GM19328 (cell line): ENCODE results near the gene NSUN4.
"Not testable (repeated sequence)": the region's sequence is repeated elsewhere in the genome, so short reads cannot be mapped to it uniquely, and the experiment has no call there.

Experiments used
- ATAC-seq: cut with Tn5 transposase; IDR thresholded peaks from one replicate; pipeline ENCODE4 v1.9.1; 2021; ENCODE audit warnings: mild to moderate bottlenecking, moderate library complexity; ENCODE audit not compliant: unreplicated experiment

Gene NSUN4

GRCh38 chr1:46325285-46326076 is 15.1 kb upstream of the NSUN4 start:
- not testable (repeated sequence) for ATAC-seq

DNA sequence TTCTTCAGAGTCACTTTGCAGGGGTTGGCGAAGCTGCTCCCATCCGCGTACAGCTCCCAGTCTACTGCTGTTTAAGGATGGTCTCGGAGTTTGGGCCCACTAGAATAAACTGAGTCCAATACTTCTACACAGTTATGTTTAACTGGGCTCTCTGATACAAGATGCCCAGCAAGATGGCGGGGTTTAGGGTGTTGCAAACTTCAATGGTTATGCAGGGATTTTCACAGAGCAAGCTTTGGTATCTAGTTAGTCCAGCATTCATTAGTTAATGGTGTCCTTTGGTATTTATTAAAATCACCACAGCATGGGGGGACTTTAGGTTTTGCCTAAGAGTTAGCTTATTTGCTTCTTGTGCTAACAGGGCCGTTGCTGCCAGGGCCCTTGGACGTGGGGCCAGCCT is 12.4 kb upstream of the NSUN4 start:
- ATAC-seq, result not testable (repeated sequence)

GRCh38 chr1:46329807-46330206 is 10.8 kb upstream of the NSUN4 start:
- ATAC-seq, result not testable (repeated sequence)

- not testable (repeated sequence) for ATAC-seq
These were observed 10.2 kb upstream of the NSUN4 start for GRCh38 chr1:46330381-46330780.

DNA sequence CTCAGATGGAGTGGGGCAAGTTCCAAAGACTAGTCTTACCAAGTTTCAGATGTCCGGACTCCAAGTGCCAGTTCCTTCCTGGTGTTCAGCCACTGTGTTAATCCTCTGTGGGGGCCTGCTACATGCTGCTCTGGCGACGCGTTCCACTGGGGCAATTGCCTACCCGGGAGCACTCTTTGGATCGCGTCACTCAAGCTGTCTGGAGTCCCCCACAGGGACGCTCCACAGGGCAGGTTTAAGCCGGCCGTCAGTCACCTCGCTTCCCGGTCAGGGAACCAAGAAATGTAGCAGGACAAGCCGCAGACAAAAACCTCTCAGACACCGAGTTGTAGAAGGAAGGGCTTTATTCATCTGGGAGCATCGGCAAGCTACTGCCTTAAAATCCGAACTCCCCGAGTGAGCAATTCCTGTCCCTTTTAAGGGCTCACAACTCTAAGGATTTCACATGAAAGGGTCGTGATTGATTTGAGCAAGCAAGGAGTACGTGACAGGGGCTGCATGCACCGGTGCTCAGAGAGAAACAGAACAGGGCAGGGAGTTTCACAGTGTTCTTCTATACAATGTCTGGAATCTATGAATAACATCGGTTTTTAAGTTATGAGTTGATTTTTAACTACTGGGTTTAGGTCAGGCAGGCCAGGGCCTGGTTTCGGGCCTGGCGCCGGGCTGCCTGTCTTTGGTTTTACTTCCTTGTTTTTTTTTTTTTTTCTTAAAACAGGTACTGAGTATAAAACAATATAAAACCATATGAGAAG is 8.6 kb upstream of the NSUN4 start:
- not testable (repeated sequence) for ATAC-seq

DNA sequence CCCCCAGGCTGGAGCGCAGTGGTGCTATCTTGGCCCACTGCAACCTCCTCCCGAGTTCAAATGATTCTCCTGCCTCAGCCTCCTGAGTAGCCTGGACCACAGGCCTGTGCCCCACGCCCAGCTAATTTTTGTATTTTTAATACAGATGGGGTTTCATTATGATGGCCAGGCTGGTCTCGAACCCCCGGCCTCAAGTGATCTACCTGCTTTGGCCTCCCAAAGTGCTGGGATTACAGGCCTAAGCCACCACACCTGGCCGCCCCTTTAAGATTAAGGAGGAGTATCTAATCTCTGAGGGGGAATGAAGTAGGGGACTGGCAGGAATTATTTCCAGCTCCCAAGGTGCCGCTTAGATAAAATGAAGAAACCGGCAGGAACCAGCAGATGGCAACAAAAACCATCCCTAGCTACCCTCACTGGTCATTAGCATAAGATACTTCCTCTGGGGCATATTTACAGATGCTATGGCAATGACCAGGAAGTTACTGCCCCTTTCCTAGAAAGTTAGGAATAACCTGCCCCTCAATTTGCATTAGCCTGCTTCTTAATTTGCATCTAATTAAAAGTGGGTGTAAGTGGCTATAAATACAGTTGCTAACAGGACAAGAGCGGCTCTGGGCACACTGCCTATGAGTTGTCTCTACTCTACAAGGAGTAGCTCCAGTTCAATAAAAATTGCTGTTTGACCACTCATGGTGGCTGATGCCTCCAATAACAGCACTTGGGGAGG is 7.1 kb upstream of the NSUN4 start:
- no peak for ATAC-seq

- no peak for ATAC-seq
These were observed 6.6 kb upstream of the NSUN4 start for GRCh38 chr1:46334030-46334384.

DNA sequence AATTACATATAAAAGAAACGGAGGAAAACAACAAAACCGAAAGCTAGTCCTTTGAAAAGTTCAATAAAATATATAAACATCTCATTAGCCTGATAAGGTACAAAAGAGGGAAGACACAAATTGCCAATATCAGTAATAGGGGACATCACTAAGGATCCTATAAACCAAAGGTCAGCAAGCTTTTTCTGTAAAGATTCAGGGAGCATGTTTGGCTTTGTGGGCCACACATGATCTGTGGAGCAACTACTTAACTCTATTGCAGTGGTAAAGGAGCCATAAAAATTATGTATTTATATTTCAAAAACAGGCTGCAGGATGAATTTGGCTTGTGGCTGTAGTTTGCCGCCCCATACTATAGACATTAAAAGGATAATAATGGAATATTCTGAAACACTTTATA is 5.5 kb upstream of the NSUN4 start:
- no peak for ATAC-seq

- not testable (repeated sequence) for ATAC-seq
These were observed 3.2 kb upstream of the NSUN4 start for GRCh38 chr1:46337409-46337808.

- ATAC-seq, result no peak
These were observed 846 bp downstream of the NSUN4 start for GRCh38 chr1:46341222-46342083.

DNA sequence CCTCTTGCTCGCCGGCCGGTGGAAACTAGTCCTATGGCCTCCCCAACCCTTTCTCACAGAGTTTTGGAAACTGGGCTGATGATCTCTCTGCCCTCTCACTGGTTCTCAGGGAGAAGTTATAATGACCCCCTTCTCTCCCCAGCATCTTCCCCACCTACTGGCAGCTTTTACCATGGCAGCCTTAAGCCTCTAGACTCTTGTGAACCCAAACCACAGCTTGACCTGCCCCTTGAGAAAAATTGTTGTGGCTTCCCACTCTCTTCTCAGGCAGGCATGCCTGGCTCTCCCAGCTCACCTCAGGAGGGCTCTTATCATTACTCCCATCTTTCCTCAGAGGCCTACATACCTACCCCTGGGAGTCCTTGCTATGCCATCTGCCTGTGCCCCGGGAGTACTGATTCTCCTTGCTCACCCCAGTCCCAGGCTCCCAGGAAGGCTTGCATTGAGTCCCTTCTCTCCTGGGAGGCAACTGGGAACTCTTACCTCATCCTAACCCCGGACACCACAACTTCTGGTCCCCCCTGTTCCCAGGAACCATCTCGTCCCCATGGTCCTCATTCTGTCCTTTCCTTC is 1.6 kb downstream of the NSUN4 start:
- no peak for ATAC-seq

GRCh38 chr1:46342677-46343350 is 2.2 kb downstream of the NSUN4 start:
- ATAC-seq, result no peak

DNA sequence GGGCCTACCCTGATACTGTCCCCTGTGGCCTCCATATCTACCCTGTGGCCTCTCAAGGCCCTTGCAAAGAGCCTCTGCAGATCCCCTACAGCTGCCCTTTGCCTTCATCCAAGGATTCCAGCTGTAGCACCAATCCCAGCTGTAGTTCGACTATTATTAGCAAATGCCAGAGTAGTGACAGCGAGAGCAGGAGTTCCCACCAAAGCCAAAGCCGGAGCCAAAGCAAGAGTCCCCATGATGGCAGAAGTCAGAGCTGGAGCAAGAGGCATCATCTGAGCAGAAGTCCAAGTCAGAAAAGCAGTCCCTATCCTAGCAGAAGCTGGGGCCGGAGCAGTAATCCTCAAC is 2.7 kb downstream of the NSUN4 start:
- ATAC-seq, result no peak

- no peak for ATAC-seq
These were observed 3.1 kb downstream of the NSUN4 start for GRCh38 chr1:46343705-46344104.

GRCh38 chr1:46344481-46344880 is 3.9 kb downstream of the NSUN4 start:
- no peak for ATAC-seq

- no peak for ATAC-seq
These were observed 4.7 kb downstream of the NSUN4 start for GRCh38 chr1:46345281-46345680.

GRCh38 chr1:46352363-46352762 is 11.8 kb downstream of the NSUN4 start:
- ATAC-seq, result no peak

DNA sequence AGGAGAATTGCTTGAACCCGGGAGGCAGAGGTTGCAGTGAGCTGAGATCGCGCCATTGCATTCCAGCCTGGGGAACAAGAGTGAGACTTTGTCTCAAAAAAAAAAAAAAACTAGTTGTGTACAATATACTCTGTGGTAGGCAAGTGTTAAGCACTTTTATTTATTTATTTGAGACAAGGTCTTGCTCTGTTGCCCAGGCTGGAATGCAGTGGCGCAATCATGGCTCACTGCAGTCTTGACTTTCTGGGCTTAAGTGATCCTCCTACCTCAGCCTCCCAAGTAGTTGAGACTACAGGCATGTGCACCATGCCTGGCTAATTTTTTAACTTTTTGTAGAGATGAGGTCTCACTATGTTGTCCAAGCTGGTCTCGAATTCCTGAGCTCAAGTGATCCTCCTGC is 15.3 kb downstream of the NSUN4 start:
- not testable (repeated sequence) for ATAC-seq

GRCh38 chr1:46362158-46362557 is 21.6 kb downstream of the NSUN4 start:
- no peak for ATAC-seq

DNA sequence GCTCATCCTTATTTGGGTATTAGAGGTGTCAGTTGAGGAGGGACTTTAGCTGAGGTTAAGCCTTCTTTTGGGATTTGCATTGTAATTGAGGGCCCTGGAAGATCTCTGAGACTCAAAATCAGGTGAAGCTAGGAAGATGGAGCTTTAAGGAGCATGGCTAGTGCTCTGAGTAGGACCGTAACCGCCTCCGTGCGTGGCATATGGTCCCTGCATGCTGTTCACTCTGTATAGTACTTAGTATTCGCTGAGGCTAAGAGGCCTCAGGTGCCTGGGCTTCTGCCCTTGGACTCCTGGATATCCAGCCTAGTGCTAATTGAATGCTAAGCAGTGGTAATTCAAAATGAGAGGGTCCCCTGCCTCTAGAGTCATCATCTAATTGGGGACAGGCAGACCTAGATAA is 22.5 kb downstream of the NSUN4 start:
- ATAC-seq, result no peak
